GM18907 (cell line): ENCODE data around the gene PCDHB9.
"Not testable (repeated sequence)": the region's sequence is repeated elsewhere in the genome, so short reads cannot be mapped to it uniquely, and the experiment has no call there.

ENCODE experiments used
- ATAC-seq: cut with Tn5 transposase; IDR thresholded peaks from one replicate; pipeline ENCODE4 v1.9.1; 2021; ENCODE audit warnings: mild to moderate bottlenecking, moderate library complexity; ENCODE audit not compliant: unreplicated experiment

PCDHB9 gene

GRCh38 chr5:141184117-141184855 lies 2.7 kb upstream of the PCDHB9 start:
- not testable (repeated sequence) for ATAC-seq

DNA sequence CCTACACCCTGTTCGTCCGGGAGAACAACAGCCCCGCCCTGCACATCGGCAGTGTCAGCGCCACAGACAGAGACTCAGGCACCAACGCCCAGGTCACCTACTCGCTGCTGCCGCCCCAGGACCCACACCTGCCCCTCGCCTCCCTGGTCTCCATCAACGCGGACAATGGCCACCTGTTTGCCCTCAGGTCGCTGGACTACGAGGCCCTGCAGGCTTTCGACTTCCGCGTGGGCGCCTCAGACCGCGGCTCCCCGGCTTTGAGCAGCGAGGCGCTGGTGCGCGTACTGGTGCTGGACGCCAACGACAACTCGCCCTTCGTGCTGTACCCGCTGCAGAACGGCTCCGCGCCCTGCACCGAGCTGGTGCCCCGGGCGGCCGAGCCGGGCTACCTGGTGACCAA lies 1.7 kb downstream of the PCDHB9 start:
- not testable (repeated sequence) for ATAC-seq

DNA sequence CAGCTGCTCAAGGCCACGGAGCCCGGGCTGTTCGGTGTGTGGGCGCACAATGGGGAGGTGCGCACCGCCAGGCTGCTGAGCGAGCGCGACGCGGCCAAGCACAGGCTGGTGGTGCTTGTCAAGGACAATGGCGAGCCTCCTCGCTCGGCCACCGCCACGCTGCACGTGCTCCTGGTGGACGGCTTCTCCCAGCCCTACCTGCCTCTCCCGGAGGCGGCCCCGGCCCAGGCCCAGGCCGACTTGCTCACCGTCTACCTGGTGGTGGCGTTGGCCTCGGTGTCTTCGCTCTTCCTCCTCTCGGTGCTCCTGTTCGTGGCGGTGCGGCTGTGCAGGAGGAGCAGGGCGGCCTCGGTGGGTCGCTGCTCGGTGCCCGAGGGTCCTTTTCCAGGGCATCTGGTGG lies 2.2 kb downstream of the PCDHB9 start:
- ATAC-seq = not testable (repeated sequence)

- ATAC-seq = no peak
Measured at GRCh38 chr5:141192110-141192725, 5.3 kb downstream of the PCDHB9 start, which contains the start of gene PCDHB10. TSS of gene PCDHB10 (plus strand) at chr5:141192353. CDS start at chr5:141192553, 200 bp downstream.

DNA sequence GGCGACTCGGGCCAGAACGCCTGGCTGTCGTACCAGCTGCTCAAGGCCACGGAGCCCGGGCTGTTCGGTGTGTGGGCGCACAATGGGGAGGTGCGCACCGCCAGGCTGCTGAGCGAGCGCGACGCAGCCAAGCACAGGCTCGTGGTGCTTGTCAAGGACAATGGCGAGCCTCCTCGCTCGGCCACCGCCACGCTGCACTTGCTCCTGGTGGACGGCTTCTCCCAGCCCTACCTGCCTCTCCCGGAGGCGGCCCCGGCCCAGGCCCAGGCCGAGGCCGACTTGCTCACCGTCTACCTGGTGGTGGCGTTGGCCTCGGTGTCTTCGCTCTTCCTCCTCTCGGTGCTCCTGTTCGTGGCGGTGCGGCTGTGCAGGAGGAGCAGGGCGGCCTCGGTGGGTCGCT lies 7.4 kb downstream of the PCDHB9 start:
- ATAC-seq = not testable (repeated sequence)

DNA sequence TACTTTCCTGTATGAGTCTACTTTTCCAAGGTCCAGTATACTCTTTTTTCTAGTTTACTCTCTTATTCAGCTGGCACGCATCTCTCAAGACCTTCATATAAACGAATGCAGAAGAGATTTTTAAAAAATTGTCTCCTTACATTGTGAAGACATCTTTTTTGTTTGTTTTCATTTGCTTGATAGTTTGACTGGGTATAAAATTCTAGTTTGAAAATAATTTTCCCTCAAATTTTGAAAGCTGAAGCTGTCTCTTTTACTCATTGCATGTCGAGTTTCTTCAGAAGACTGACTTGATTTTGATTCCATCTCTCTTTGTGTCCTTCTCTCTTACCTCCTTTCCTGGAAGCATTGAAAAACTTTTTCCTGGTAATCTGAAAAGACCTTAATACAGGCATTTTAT lies 9.4 kb downstream of the PCDHB9 start:
- ATAC-seq = no peak

DNA sequence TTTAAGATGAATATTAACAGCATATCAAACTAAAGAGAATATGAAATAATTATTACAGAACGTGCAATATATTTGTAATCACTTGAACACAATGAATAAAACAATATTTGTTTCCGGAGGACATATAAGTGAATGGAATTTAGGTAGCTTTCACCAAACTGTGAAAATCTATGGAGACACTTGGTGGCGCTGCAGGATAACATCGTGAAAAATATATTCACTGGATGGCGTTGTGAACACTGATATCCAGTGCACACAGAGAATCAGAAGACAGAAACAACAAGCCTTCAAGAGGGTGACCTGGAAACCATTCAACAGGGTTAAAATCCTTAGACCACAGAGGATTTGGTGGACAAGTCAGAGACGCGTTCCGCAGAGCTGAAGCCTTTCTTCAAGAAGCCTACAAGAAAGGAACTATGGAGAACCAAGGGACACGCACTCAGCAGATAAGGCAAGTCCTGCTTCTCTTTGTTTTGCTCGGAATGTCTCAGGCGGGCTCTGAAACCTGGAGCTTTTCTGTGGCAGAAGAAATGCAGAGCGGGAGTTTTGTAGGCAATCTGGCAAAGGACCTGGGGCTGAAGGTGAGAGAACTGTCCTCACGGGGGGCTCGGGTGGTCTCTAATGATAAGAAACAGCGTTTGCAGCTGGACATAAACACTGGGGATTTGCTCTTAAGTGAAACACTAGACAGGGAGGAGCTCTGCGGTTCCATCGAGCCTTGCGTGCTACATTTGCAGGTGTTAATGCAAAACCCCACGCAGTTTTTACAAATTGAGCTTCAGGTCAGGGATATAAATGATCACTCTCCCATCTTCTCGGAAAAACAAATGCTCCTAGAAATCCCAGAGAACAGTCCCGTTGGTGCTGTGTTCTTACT lies 12.6 kb downstream of the PCDHB9 start, which contains the start of gene PCDHB11:
Gene PCDHB11, plus strand, starts transcription at position 269 of the 877 bp plus-strand sequence. Its CDS starts 148 bp downstream, at position 417.
- ATAC-seq = no peak

- ATAC-seq = not testable (repeated sequence)
Measured at GRCh38 chr5:141201126-141201525, 14.2 kb downstream of the PCDHB9 start.

- ATAC-seq = not testable (repeated sequence)
Measured at GRCh38 chr5:141201646-141202045, 14.7 kb downstream of the PCDHB9 start.

DNA sequence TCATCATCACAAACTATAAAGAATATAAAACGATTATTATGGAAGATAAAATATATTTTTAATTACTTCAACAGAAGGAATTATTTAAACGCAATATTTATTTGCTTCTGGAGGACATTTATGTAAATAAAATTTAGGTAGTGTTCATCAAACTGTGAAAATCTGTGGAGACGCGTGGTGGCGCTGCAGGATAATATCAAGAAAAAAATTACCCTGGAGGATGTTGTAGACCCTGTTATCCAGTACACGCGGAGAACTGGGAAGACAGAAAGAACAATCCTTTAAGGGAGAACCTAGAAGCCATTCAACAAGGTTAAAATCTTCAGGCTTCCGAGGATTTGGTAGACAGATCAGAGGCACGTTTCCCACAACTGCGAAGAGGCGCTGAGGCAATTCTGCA lies 21.5 kb downstream of the PCDHB9 start, which contains the start of gene PCDHB12:
Gene PCDHB12, plus strand, starts transcription at position 242 of the 400 bp plus-strand sequence. CDS start 189 bp downstream, outside the sequence.
- no peak for ATAC-seq

DNA sequence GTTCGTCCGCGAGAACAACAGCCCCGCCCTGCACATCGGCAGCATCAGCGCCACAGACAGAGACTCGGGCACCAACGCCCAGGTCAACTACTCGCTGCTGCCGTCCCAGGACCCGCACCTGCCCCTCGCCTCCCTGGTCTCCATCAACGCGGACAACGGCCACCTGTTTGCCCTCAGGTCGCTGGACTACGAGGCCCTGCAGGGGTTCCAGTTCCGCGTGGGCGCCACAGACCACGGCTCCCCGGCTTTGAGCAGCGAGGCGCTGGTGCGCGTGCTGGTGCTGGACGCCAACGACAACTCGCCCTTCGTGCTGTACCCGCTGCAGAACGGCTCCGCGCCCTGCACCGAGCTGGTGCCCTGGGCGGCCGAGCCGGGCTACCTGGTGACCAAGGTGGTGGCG lies 23.3 kb downstream of the PCDHB9 start:
- ATAC-seq = not testable (repeated sequence)

- ATAC-seq = not testable (repeated sequence)
Measured at GRCh38 chr5:141210849-141211248, 23.9 kb downstream of the PCDHB9 start.

- not testable (repeated sequence) for ATAC-seq
Measured at GRCh38 chr5:141213656-141214339, 26.8 kb downstream of the PCDHB9 start, which contains the start of gene PCDHB13. TSS of gene PCDHB13 (plus strand) at chr5:141213919. CDS start at chr5:141214124, 205 bp downstream.

DNA sequence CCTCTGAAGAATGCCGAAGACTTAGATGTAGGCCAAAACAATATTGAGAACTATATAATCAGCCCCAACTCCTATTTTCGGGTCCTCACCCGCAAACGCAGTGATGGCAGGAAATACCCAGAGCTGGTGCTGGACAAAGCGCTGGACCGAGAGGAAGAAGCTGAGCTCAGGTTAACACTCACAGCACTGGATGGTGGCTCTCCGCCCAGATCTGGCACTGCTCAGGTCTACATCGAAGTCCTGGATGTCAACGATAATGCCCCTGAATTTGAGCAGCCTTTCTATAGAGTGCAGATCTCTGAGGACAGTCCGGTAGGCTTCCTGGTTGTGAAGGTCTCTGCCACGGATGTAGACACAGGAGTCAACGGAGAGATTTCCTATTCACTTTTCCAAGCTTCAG lies 27.6 kb downstream of the PCDHB9 start:
- not testable (repeated sequence) for ATAC-seq

- ATAC-seq = not testable (repeated sequence)
Measured at GRCh38 chr5:141215504-141215903, 28.5 kb downstream of the PCDHB9 start.

DNA sequence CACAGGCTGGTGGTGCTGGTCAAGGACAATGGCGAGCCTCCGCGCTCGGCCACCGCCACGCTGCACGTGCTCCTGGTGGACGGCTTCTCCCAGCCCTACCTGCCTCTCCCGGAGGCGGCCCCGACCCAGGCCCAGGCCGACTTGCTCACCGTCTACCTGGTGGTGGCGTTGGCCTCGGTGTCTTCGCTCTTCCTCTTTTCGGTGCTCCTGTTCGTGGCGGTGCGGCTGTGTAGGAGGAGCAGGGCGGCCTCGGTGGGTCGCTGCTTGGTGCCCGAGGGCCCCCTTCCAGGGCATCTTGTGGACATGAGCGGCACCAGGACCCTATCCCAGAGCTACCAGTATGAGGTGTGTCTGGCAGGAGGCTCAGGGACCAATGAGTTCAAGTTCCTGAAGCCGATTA lies 29.1 kb downstream of the PCDHB9 start:
- not testable (repeated sequence) for ATAC-seq

- ATAC-seq = no peak
Measured at GRCh38 chr5:141223112-141223783, 36.3 kb downstream of the PCDHB9 start, which contains the start of gene PCDHB14. TSS of gene PCDHB14 (plus strand) at chr5:141223343. CDS start at chr5:141223506, 163 bp downstream.

DNA sequence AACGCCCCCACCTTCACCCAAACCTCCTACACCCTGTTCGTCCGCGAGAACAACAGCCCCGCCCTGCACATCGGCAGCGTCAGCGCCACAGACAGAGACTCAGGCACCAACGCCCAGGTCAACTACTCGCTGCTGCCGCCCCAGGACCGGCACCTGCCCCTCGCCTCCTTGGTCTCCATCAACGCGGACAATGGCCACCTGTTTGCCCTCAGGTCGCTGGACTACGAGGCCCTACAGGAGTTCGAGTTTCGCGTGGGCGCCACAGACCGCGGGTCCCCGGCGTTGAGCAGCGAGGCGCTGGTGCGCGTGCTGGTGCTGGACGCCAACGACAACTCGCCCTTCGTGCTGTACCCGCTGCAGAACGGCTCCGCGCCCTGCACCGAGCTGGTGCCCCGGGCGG lies 37.9 kb downstream of the PCDHB9 start:
- ATAC-seq = not testable (repeated sequence)

GRCh38 chr5:141225421-141225820 lies 38.5 kb downstream of the PCDHB9 start:
- ATAC-seq = not testable (repeated sequence)
